Kidney (tissue), 14 donors: Measurements from ENCODE around the gene IL17REL. TPM values are rescaled to one million over a fixed set of nuclear protein-coding genes. Genes with fewer than 3 reads are reported as not detected.
"Not testable (repeated sequence)": the region's sequence is repeated elsewhere in the genome, so short reads cannot be mapped to it uniquely, and the experiment has no call there.

Experiments used
- DNase-seq, 5 donors: peaks; one replicate each; pipeline ENCODE4 v3.0.0-alpha.2; 2013 to 2020
- FAIRE-seq: peaks from 2 replicates; lab custom pipeline; 2012; peaks lifted over from hg19 to GRCh38; lab: Jason Lieb, UNC
- H3K27ac ChIP-seq, 2 donors: one replicate each; pipeline ENCODE4 v1.7.0; 2013; ENCODE audit warnings: low read depth in 2 of 2, low read length in 2 of 2, inconsistent platforms in 1 of 2
- H3K27me3 ChIP-seq: one replicate; pipeline ENCODE4 v1.7.1; 2013; ENCODE audit warnings: low read length, inconsistent platforms; ENCODE audit not compliant: control insufficient read depth, insufficient read depth
- H3K36me3 ChIP-seq, 3 donors: one replicate each; pipeline versions ENCODE4 v1.7.0 to v1.7.1; 2013; ENCODE audit warnings: low read length in 3 of 3, control low read depth in 1 of 3, inconsistent platforms in 1 of 3; ENCODE audit not compliant: insufficient read depth in 3 of 3, control insufficient read depth in 2 of 3
- H3K4me1 ChIP-seq, 3 donors: one replicate each; pipeline versions ENCODE4 v1.7.0 to v1.7.1; 2013; ENCODE audit warnings: low read length in 3 of 3, inconsistent platforms in 1 of 3, low read depth in 1 of 3; ENCODE audit not compliant: control insufficient read depth in 2 of 3, insufficient read depth in 2 of 3
- H3K4me3 ChIP-seq, 3 donors: one replicate each; pipeline versions ENCODE4 v1.7.0 to v1.8.1; 2013; ENCODE audit warnings: low read length in 3 of 3, control low read depth in 1 of 3, inconsistent platforms in 1 of 3
- H3K9ac ChIP-seq, 3 donors: one replicate each; pipeline versions ENCODE4 v1.7.0 to v1.7.1; 2013; ENCODE audit warnings: low read length in 3 of 3, control low read depth in 1 of 3, inconsistent platforms in 1 of 3
- H3K9me3 ChIP-seq, 3 donors: one replicate each; pipeline versions ENCODE4 v1.7.0 to v1.7.1; 2013; ENCODE audit warnings: low read length in 3 of 3, control low read depth in 1 of 3, inconsistent platforms in 1 of 3; ENCODE audit not compliant: control insufficient read depth in 2 of 3, insufficient read depth in 1 of 3
- intact Hi-C: fragments of 100-400 bp; cut with DNase I; formaldehyde crosslinking; loops from one replicate; pipeline ENCODE4 v1.11.1; 2022
- microRNA-seq: library from miRNA; unstranded; fragments of <30 nt; microRNA quantifications from one replicate; pipeline ENCODE4 v1.2.0, GENCODE V29; 2020
- polyA plus RNA-seq: library from polyadenylated mRNA; stranded (reverse); fragments of 350-450 nt; fragmentation: Illumina TruSeq; extraction: RNeasy Lipid Tissue Mini Kit (QIAGEN cat#74804); gene quantifications from one replicate; pipeline ENCODE4 v1.2.3, GENCODE V29; 2014; ENCODE audit warnings: low read depth, low replicate concordance; ENCODE audit not compliant: insufficient read depth
- total RNA-seq: library from RNA; stranded (reverse); fragmentation: NEBNext Ultra II Directional; extraction: Animal tissue kit (Norgen Biotek cat#: 25700); gene quantifications from one replicate; pipeline ENCODE4 v1.2.1, GENCODE V29; 2021
- TF ChIP-seq, protein P1 (sequence below): IDR thresholded peaks from 3 replicates; pipeline ENCODE4 v1.5.1; 2012; ENCODE audit warnings: mild to moderate bottlenecking, moderate library complexity, borderline replicate concordance; ENCODE audit not compliant: insufficient read depth; ENCODE audit errors: extremely low read depth
- donor health status: control.
- donor health status: control.
- donor health status: control.
- donor health status: control.
- donor health status: control.
- donor health status: DM: yes; HTN: yes; CAD: no.
- donor health status: Normal renal cell carcinoma (clear cell type).

The IL17REL gene
- total and polyA plus RNA-seq, 2 donors from 2014 or later: 0.16 TPM; not detected in 1

DNA sequence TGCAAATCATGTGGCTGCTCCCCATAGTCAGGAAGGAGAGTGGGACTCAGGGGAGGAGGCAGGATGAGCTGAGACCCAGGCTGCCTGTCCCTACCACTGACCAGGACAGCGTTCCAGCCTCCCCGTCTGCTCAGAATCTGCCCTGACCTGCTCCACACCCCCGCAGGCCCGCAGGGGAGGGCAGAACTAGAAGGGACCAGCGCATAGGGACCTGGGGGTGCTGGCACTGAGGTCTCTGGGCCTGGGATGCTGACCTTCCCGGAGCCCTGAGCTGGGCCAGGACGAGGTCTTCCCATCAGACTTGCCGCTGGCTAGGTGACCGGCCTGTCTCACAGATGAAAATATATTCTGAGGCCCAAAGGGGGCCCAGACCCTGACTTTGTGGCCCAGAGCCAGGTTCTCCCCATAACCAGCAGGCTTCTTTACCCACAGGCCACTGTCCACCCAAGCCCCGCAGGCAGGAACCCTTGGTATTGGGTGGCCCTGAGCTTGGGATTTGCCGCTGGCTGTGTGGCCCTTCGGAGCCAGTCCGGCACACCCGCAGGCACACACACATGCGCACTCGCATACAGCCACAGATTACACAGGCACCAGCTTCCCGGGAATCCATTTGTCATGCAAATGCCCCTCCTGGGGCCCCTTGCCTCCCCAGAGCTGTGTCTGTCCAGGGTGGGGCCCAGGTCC is 65.8 kb downstream of the IL17REL start:
- H3K4me1 ChIP-seq: peaks cover 0 to 21% (median 2%) of the 10 kb centered on the region in 3 donors
- no peak for FAIRE-seq
- intact Hi-C loops: no loop called here
- no peaks in the 10 kb centered on the region for H3K27me3 ChIP-seq
- no peaks in the 10 kb centered on the region for H3K36me3 ChIP-seq
- no peak overlapping the region for H3K4me3 ChIP-seq
- H3K27ac ChIP-seq: no peak overlapping the region
- TF ChIP-seq, protein P1, sequence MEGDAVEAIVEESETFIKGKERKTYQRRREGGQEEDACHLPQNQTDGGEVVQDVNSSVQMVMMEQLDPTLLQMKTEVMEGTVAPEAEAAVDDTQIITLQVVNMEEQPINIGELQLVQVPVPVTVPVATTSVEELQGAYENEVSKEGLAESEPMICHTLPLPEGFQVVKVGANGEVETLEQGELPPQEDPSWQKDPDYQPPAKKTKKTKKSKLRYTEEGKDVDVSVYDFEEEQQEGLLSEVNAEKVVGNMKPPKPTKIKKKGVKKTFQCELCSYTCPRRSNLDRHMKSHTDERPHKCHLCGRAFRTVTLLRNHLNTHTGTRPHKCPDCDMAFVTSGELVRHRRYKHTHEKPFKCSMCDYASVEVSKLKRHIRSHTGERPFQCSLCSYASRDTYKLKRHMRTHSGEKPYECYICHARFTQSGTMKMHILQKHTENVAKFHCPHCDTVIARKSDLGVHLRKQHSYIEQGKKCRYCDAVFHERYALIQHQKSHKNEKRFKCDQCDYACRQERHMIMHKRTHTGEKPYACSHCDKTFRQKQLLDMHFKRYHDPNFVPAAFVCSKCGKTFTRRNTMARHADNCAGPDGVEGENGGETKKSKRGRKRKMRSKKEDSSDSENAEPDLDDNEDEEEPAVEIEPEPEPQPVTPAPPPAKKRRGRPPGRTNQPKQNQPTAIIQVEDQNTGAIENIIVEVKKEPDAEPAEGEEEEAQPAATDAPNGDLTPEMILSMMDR: no peak
- H3K9me3 ChIP-seq: no peaks in the 10 kb centered on the region
- H3K9ac ChIP-seq: no peak overlapping the region
- no peak for DNase-seq

DNA sequence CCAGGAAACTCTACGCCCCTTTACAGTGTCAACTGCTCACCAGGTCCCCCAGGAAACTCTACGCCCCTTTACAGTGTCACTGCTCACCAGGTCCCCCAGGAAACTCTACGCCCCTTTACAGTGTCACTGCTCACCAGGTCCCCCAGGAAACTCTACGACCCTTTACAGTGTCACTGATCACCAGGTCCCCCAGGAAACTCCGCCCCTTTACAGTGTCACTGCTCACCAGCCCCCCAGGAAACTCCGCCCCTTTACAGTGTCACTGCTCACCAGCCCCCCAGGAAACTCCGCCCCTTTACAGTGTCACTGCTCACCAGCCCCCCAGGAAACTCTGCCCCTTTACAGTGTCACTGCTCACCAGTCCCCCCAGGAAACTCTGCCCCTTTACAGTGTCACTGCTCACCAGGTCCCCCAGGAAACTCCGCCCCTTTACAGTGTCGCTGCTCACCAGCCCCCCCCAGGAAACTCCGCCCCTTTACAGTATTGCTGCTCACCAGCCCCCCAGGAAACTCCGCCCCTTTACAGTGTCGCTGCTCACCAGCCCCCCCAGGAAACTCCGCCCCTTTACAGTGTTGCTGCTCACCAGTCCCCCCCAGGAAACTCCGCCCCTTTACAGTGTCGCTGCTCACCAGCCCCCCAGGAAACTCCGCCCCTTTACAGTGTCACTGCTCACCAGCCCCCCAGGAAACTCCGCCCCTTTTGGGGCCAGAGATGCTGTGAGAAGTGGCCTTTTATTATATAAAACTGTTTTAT is 67.3 kb downstream of the IL17REL start:
- intact Hi-C loops, FAIRE-seq, H3K36me3 ChIP-seq, H3K9me3 ChIP-seq, H3K27me3 ChIP-seq, DNase-seq, H3K27ac ChIP-seq, H3K9ac ChIP-seq, H3K4me3 ChIP-seq: not testable (repeated sequence)
- peaks cover 0 to 12% (median 0%) of the 10 kb centered on the region in 3 donors for H3K4me1 ChIP-seq

Small RNAs within 50 kb of the gene (microRNA-seq; reads per million reads assigned to microRNA genes)
- not detected for gene MIR6821

Other genes with a start within 250 kb of the IL17REL start
- gene BRD1, start 184.9 kb downstream of the IL17REL start, total RNA-seq: 40.5 TPM
- gene BRD1, start 184.9 kb downstream of the IL17REL start, polyA plus RNA-seq: 8.1 TPM
- 12.9 TPM for gene ZBED4, start 158.9 kb downstream of the IL17REL start, total RNA-seq
- gene ZBED4, start 158.9 kb downstream of the IL17REL start, polyA plus RNA-seq: 2.1 TPM
- gene ALG12, start 94.3 kb downstream of the IL17REL start, total RNA-seq: 28.4 TPM
- 27.2 TPM for gene ALG12, start 94.3 kb downstream of the IL17REL start, polyA plus RNA-seq
- gene CRELD2, start 94.1 kb downstream of the IL17REL start, total RNA-seq: 54.0 TPM
- gene CRELD2, start 94.1 kb downstream of the IL17REL start, polyA plus RNA-seq: 37.3 TPM
- 107 TPM for gene PIM3, start 52.0 kb downstream of the IL17REL start, total RNA-seq
- gene PIM3, start 52.0 kb downstream of the IL17REL start, polyA plus RNA-seq: 96.5 TPM
- gene TTLL8, start 45.5 kb upstream of the IL17REL start, total RNA-seq: not detected
- gene TTLL8, start 45.5 kb upstream of the IL17REL start, polyA plus RNA-seq: not detected
- gene MLC1, start 72.7 kb upstream of the IL17REL start, total RNA-seq: 0.28 TPM
- not detected for gene MLC1, start 72.7 kb upstream of the IL17REL start, polyA plus RNA-seq
- 0.38 TPM for gene MOV10L1, start 77.2 kb upstream of the IL17REL start, total RNA-seq
- gene MOV10L1, start 77.2 kb upstream of the IL17REL start, polyA plus RNA-seq: 0.62 TPM
- 1.0 TPM for gene PANX2, start 158.0 kb upstream of the IL17REL start, total RNA-seq
- 4.3 TPM for gene PANX2, start 158.0 kb upstream of the IL17REL start, polyA plus RNA-seq
- 56.3 TPM for gene TRABD, start 173.1 kb upstream of the IL17REL start, total RNA-seq
- gene TRABD, start 173.1 kb upstream of the IL17REL start, polyA plus RNA-seq: 34.2 TPM
- gene SELENOO, start 188.2 kb upstream of the IL17REL start, total RNA-seq: 19.7 TPM
- 42.8 TPM for gene SELENOO, start 188.2 kb upstream of the IL17REL start, polyA plus RNA-seq
- 52.0 TPM for gene TUBGCP6, start 232.3 kb upstream of the IL17REL start, total RNA-seq
- 19.2 TPM for gene TUBGCP6, start 232.3 kb upstream of the IL17REL start, polyA plus RNA-seq
- 43.8 TPM for gene HDAC10, start 238.5 kb upstream of the IL17REL start, total RNA-seq
- 20.4 TPM for gene HDAC10, start 238.5 kb upstream of the IL17REL start, polyA plus RNA-seq
- gene MAPK12, start 248.9 kb upstream of the IL17REL start, total RNA-seq: 15.9 TPM
- gene MAPK12, start 248.9 kb upstream of the IL17REL start, polyA plus RNA-seq: 13.4 TPM